CD4-positive, alpha-beta T cell (primary cell): ENCODE data around the gene KIF21B. TPM values are rescaled to one million over a fixed set of nuclear protein-coding genes. Genes with fewer than 3 reads are reported as not detected.

Experiments
- ATAC-seq: fragments of 200-7000 bp; cut with Tn5 transposase; one replicate; pipeline ENCODE4 v1.10.0; 2022; ENCODE audit warnings: mild to moderate bottlenecking; ENCODE audit not compliant: poor library complexity
- CTCF ChIA-PET: fragments of 350-600 bp; sonication (Branson Sonifier 250); formaldehyde crosslinking; loops from one replicate; lab custom pipeline; 2021; ENCODE audit warnings: antibody characterized with exemption, inconsistent platforms; lab: Charles Lee
- POLR2A ChIA-PET: fragments of 350-600 bp; sonication (Branson Sonifier 250); formaldehyde crosslinking; loops from one replicate; lab custom pipeline; 2021; ENCODE audit warnings: antibody characterized with exemption, inconsistent platforms; lab: Charles Lee
- DNase-seq, 14 experiments: peaks; one replicate each; pipeline ENCODE4 v3.0.0-alpha.2; 2013 to 2020; ENCODE audit warnings: mixed read lengths in 2 of 14
- H3K27ac ChIP-seq, 2 donors: one replicate each; pipeline versions ENCODE4 v1.5.1 to v1.7.0; 2013; ENCODE audit warnings: low read length in 2 of 2, low read depth in 1 of 2, mild to moderate bottlenecking in 1 of 2
- H3K27me3 ChIP-seq, 2 experiments: 1 replicate in 1 of 2; 2 replicates in 1 of 2; pipeline versions ENCODE4 v1.6.1 to v1.7.0; 2013; ENCODE audit warnings: low read length in 2 of 2, control low read depth in 1 of 2, mild to moderate bottlenecking in 1 of 2, moderate library complexity in 1 of 2; ENCODE audit not compliant: insufficient read depth in 2 of 2, control insufficient read depth in 1 of 2
- H3K36me3 ChIP-seq: one replicate; pipeline ENCODE4 v1.6.1; 2013; ENCODE audit warnings: low read length, control low read depth; ENCODE audit not compliant: insufficient read depth
- H3K4me1 ChIP-seq: one replicate; pipeline ENCODE4 v1.6.1; 2013; ENCODE audit warnings: low read length, control low read depth; ENCODE audit not compliant: insufficient read depth
- H3K4me3 ChIP-seq: one replicate; pipeline ENCODE4 v1.5.1; 2013; ENCODE audit warnings: mild to moderate bottlenecking, low read length, moderate library complexity
- H3K9me3 ChIP-seq, 2 experiments: 1 replicate in 1 of 2; 2 replicates in 1 of 2; pipeline versions ENCODE4 v1.6.1 to v1.7.0; 2013; ENCODE audit warnings: low read length in 2 of 2, mild to moderate bottlenecking in 2 of 2, control low read depth in 1 of 2, moderate library complexity in 1 of 2; ENCODE audit not compliant: control insufficient read depth in 1 of 2, insufficient read depth in 1 of 2
- H3K27ac Mint-ChIP-seq: one replicate; pipeline ENCODE4 v1.8.0; 2020; ENCODE audit warnings: mixed read lengths
- H3K27me3 Mint-ChIP-seq: one replicate; pipeline ENCODE4 v1.8.0; 2021; ENCODE audit warnings: mixed read lengths
- H3K36me3 Mint-ChIP-seq: one replicate; pipeline ENCODE4 v1.8.0; 2021; ENCODE audit warnings: low read depth, mixed read lengths
- H3K4me1 Mint-ChIP-seq: one replicate; pipeline ENCODE4 v1.8.0; 2021; ENCODE audit warnings: low read depth, mixed read lengths
- H3K4me3 Mint-ChIP-seq: one replicate; pipeline ENCODE4 v1.8.0; 2020; ENCODE audit warnings: mild to moderate bottlenecking, mixed read lengths
- H3K9me3 Mint-ChIP-seq: one replicate; pipeline ENCODE4 v1.8.0; 2020; ENCODE audit warnings: mixed read lengths
- CTCF ChIP-seq: fragments of 200-600 bp; IDR thresholded peaks from one replicate; pipeline ENCODE4 v1.8.0; 2022; ENCODE audit warnings: antibody characterized with exemption, mild to moderate bottlenecking
- intact Hi-C, 2 experiments: fragments of 100-400 bp; cut with DNase I in 1 of 2; cut with micrococcal nuclease in 1 of 2; formaldehyde crosslinking; loops; one replicate each; pipeline versions ENCODE4 v1.15.1 to v1.9.0; 2023 to 2025; cut with DNase I, micrococcal nuclease
- total RNA-seq, 174 experiments: library from RNA in 2 of 174; stranded (reverse) in 2 of 174; gene quantifications; one replicate each; pipeline ENCODE4 v1.2.3 and lab custom pipeline; 2021 to 2026

Gene KIF21B
- total RNA-seq, 2 experiments from 2014 or later: 64.5 to 65.4 TPM

GRCh38 chr1:200982071-200982945 lies 41.2 kb downstream of the KIF21B start:
- Histone ChIP-seq H3K4me1 (peaks cover 4% of the 10 kb centered on the region), H3K9me3 (peaks cover 0 to 10% of the 10 kb centered on the region in 2 experiments), H3K27me3 (no peaks in the 10 kb centered on the region), H3K4me3 (no peak overlapping the region), H3K36me3 (peaks cover 89% of the 10 kb centered on the region), H3K27ac (no peak overlapping the region)
- no peaks in the 10 kb centered on the region for H3K4me1 Mint-ChIP-seq
- DNase-seq: no peak
- no peak for ATAC-seq
- no peak overlapping the region for H3K4me3 Mint-ChIP-seq
- H3K9me3 Mint-ChIP-seq: no peaks in the 10 kb centered on the region
- no peak for TF ChIP-seq CTCF
- no peak overlapping the region for H3K27ac Mint-ChIP-seq
- intact Hi-C loops: no loop called here
- ChIA-PET POLR2A (interaction anchor here (0.9 kb wide), 1 partner anchor 60 kb away, joined by 4 read pairs; no protein-coding TSS in a partner anchor), CTCF (interaction anchor here (1.2 kb wide), 1 partner anchor 10 kb away, joined by 3 read pairs; no protein-coding TSS in a partner anchor)
- H3K27me3 Mint-ChIP-seq: no peaks in the 10 kb centered on the region
- H3K36me3 Mint-ChIP-seq: peaks cover 100% of the 10 kb centered on the region

- Mint-ChIP-seq H3K27me3 (no peaks in the 10 kb centered on the region), H3K36me3 (peaks cover 100% of the 10 kb centered on the region), H3K4me3 (no peak overlapping the region), H3K27ac (no peak overlapping the region), H3K9me3 (no peaks in the 10 kb centered on the region), H3K4me1 (no peaks in the 10 kb centered on the region)
- TF ChIP-seq CTCF: no peak
- DNase-seq: no peak
- Histone ChIP-seq H3K4me3 (no peak overlapping the region), H3K36me3 (peaks cover 89% of the 10 kb centered on the region), H3K27ac (no peak overlapping the region), H3K27me3 (no peaks in the 10 kb centered on the region), H3K4me1 (peaks cover 4% of the 10 kb centered on the region), H3K9me3 (peaks cover 0 to 10% of the 10 kb centered on the region in 2 experiments)
- ChIA-PET CTCF (no interaction called here), POLR2A (no interaction called here)
- intact Hi-C loops: loop anchor here in 1 of 2 experiments (2.0 kb wide), 1 partner anchor 62 kb away; no protein-coding TSS in a partner anchor
- ATAC-seq: no peak
These were observed 42.2 kb downstream of the KIF21B start for GRCh38 chr1:200981278-200981677.

GRCh38 chr1:200980873-200981272 lies 42.6 kb downstream of the KIF21B start:
- no peak for TF ChIP-seq CTCF
- Mint-ChIP-seq H3K27ac (no peak overlapping the region), H3K9me3 (no peaks in the 10 kb centered on the region), H3K4me1 (no peaks in the 10 kb centered on the region), H3K36me3 (peaks cover 100% of the 10 kb centered on the region), H3K4me3 (no peak overlapping the region), H3K27me3 (no peaks in the 10 kb centered on the region)
- ChIA-PET POLR2A (no interaction called here), CTCF (interaction anchor here (1.9 to 2.5 kb wide), 3 partner anchors 35 to 61 kb away, joined by 8 to 18 read pairs (median 11); no protein-coding TSS in a partner anchor)
- intact Hi-C loops: loop anchor here in 1 of 2 experiments (2.0 kb wide), 1 partner anchor 62 kb away; no protein-coding TSS in a partner anchor
- no peak for ATAC-seq
- H3K4me1 ChIP-seq: peaks cover 4% of the 10 kb centered on the region
- peaks cover 90% of the 10 kb centered on the region for H3K36me3 ChIP-seq
- H3K27me3 ChIP-seq: no peaks in the 10 kb centered on the region
- H3K9me3 ChIP-seq: peaks cover 0 to 10% of the 10 kb centered on the region in 2 experiments
- H3K4me3 ChIP-seq: no peak overlapping the region
- H3K27ac ChIP-seq: no peak overlapping the region
- DNase-seq: no peak
